Left cardiac atrium (tissue), 4 donors: ENCODE results near the gene KRTAP19-6. TPM values are rescaled to one million over a fixed set of nuclear protein-coding genes. Genes with fewer than 3 reads are reported as not detected.
"Not testable (repeated sequence)": the region's sequence is repeated elsewhere in the genome, so short reads cannot be mapped to it uniquely, and the experiment has no call there.

ENCODE experiments used
- ATAC-seq, 2 donors: fragments of 200-7000 bp; cut with Tn5 transposase; one replicate each; pipeline ENCODE4 v1.9.1; 2020; ENCODE audit warnings: mild to moderate bottlenecking in 2 of 2, moderate library complexity in 2 of 2
- DNase-seq: peaks from one replicate; pipeline ENCODE4 v3.0.0-alpha.2; 2020
- intact Hi-C, 2 donors: fragments of 100-400 bp; cut with DNase I; formaldehyde crosslinking; loops; one replicate each; pipeline versions ENCODE4 v1.14.1 to v1.15.1; 2022 to 2023
- long read RNA-seq: library from polyadenylated mRNA; unstranded; transcript quantifications from one replicate; pipeline ENCODE4 v2.0.0, GENCODE V29; 2021
- total RNA-seq, 2 donors: library from RNA; stranded (reverse); fragmentation: NEBNext Ultra II Directional; extraction: Animal tissue kit (Norgen Biotek cat#: 25700); gene quantifications; one replicate each; pipeline ENCODE4 v1.2.1, GENCODE V29; 2021
- donor health status: DM: no; HTN: yes; CAD: no.
- donor health status: DM: no; HTN: yes; CAD: no; lungs with severe emphysema.
- donor health status: DM: yes; HTN: yes; CAD: no.
- donor health status: Dilated cardiomyopathy.

KRTAP19-6 gene
- total RNA-seq, result not detected
- long read RNA-seq, result 0 reads

- DNase-seq, result no peak
- intact Hi-C loops, result no loop called here
- ATAC-seq, result no peak
Measured at GRCh38 chr21:30541764-30542163, at the start of gene KRTAP19-6. TSS of gene KRTAP19-6 (minus strand) at chr21:30541864. CDS start at chr21:30541833, 31 bp downstream.

GRCh38 chr21:30590297-30590696 lies 48.6 kb upstream of the KRTAP19-6 start, which contains the start of gene KRTAP22-2:
TSS of gene KRTAP22-2 (minus strand) at chr21:30590397.
- no peak for ATAC-seq
- no peak for DNase-seq
- intact Hi-C loops, result no loop called here

- intact Hi-C loops, result no loop called here
- DNase-seq (no peak), ATAC-seq (no peak)
Measured at GRCh38 chr21:30582870-30583269, 41.2 kb upstream of the KRTAP19-6 start.

GRCh38 chr21:30580132-30580531 lies 38.5 kb upstream of the KRTAP19-6 start:
- ATAC-seq (no peak), DNase-seq (no peak)
- intact Hi-C loops, result no loop called here

- ATAC-seq, result no peak
- intact Hi-C loops, result no loop called here
- no peak for DNase-seq
Measured at GRCh38 chr21:30579346-30579745, 37.7 kb upstream of the KRTAP19-6 start.

GRCh38 chr21:30577766-30578165 lies 36.1 kb upstream of the KRTAP19-6 start:
- no peak for DNase-seq
- intact Hi-C loops, result no loop called here
- ATAC-seq, result peak in 1 of 2 donors; percentile 83

- intact Hi-C loops, result loop anchor here in 1 of 2 donors (5.0 kb wide), 1 partner anchor 90 kb away; no protein-coding TSS in a partner anchor
Measured at GRCh38 chr21:30567617-30568016, 26.0 kb upstream of the KRTAP19-6 start.

GRCh38 chr21:30563630-30564029 lies 22.0 kb upstream of the KRTAP19-6 start:
- intact Hi-C loops, result no loop called here
- DNase-seq, result no peak
- ATAC-seq, result no peak

More at GRCh38 chr21:30567617-30568016, 26.0 kb upstream of the KRTAP19-6 start:
- DNase-seq, result no peak
- ATAC-seq, result peak in 1 of 2 donors; percentile 29

GRCh38 chr21:30563072-30563471 lies 21.4 kb upstream of the KRTAP19-6 start:
- intact Hi-C loops, result no loop called here
- DNase-seq (no peak), ATAC-seq (peak; percentile 72 to 81)

- ATAC-seq (no peak), DNase-seq (no peak)
- intact Hi-C loops, result no loop called here
Measured at GRCh38 chr21:30561957-30562356, 20.3 kb upstream of the KRTAP19-6 start.

- DNase-seq, result no peak
- intact Hi-C loops, result no loop called here
- ATAC-seq, result no peak
Measured at GRCh38 chr21:30561264-30561895, 19.7 kb upstream of the KRTAP19-6 start, which contains the start of gene KRTAP19-7. TSS of gene KRTAP19-7 (minus strand) at chr21:30561314. CDS start at chr21:30561289, 25 bp downstream.

- ATAC-seq (no peak), DNase-seq (no peak)
- intact Hi-C loops, result no loop called here
Measured at GRCh38 chr21:30555095-30555494, 13.4 kb upstream of the KRTAP19-6 start.

GRCh38 chr21:30552782-30553181 lies 11.1 kb upstream of the KRTAP19-6 start:
- intact Hi-C loops, result no loop called here
- no peak for ATAC-seq
- DNase-seq, result no peak

GRCh38 chr21:30518876-30519275 lies 22.8 kb downstream of the KRTAP19-6 start:
- no peak for DNase-seq
- no peak for ATAC-seq
- intact Hi-C loops, result no loop called here

GRCh38 chr21:30515681-30516080 lies 26.0 kb downstream of the KRTAP19-6 start:
- intact Hi-C loops, result no loop called here
- no peak for DNase-seq
- no peak for ATAC-seq

- intact Hi-C loops, ATAC-seq, DNase-seq: not testable (repeated sequence)
Measured at GRCh38 chr21:30505621-30506205, 36.0 kb downstream of the KRTAP19-6 start.

GRCh38 chr21:30502041-30502440 lies 39.6 kb downstream of the KRTAP19-6 start, which contains the start of gene KRTAP19-5:
TSS of gene KRTAP19-5 (minus strand) at chr21:30502141. CDS start at chr21:30502090, 51 bp downstream.
- intact Hi-C loops, result no loop called here
- ATAC-seq, result no peak
- DNase-seq, result no peak

- intact Hi-C loops, result no loop called here
- ATAC-seq, result no peak
Measured at GRCh38 chr21:30497065-30497464, 44.6 kb downstream of the KRTAP19-6 start, which contains the start of gene KRTAP19-4. TSS of gene KRTAP19-4 (minus strand) at chr21:30497165. CDS start at chr21:30497110, 55 bp downstream.

GRCh38 chr21:30491963-30492428 lies 49.7 kb downstream of the KRTAP19-6 start, which contains the start of gene KRTAP19-3:
TSS of gene KRTAP19-3 (minus strand) at chr21:30492013. CDS start at chr21:30491957, 56 bp downstream.
- ATAC-seq (no peak), DNase-seq (no peak)
- intact Hi-C loops, result no loop called here

More at GRCh38 chr21:30497065-30497464, 44.6 kb downstream of the KRTAP19-6 start, which contains the start of gene KRTAP19-4:
- DNase-seq, result no peak
